Immature natural killer cell (primary cell): Measurements from ENCODE around the gene PRKCA. TPM values are rescaled to one million over a fixed set of nuclear protein-coding genes. Genes with fewer than 3 reads are reported as not detected.

ENCODE experiments used
- DNase-seq, 3 donors: peaks; one replicate each; pipeline ENCODE4 v3.0.0; 2022; ENCODE audit warnings: mixed read lengths in 1 of 3
- H3K27ac Mint-ChIP-seq, 6 donors: one replicate each; pipeline ENCODE4 v1.8.0; 2020; ENCODE audit warnings: mixed read lengths in 6 of 6, mild to moderate bottlenecking in 5 of 6, inconsistent platforms in 4 of 6, moderate library complexity in 3 of 6
- H3K27me3 Mint-ChIP-seq, 3 donors: one replicate each; pipeline ENCODE4 v1.8.0; 2020 to 2021; ENCODE audit warnings: low read depth in 3 of 3, mild to moderate bottlenecking in 3 of 3, mixed read lengths in 3 of 3, moderate library complexity in 3 of 3, inconsistent platforms in 1 of 3
- H3K36me3 Mint-ChIP-seq, 3 donors: one replicate each; pipeline ENCODE4 v1.8.0; 2020; ENCODE audit warnings: mixed read lengths in 3 of 3, inconsistent platforms in 2 of 3, mild to moderate bottlenecking in 2 of 3
- H3K4me1 Mint-ChIP-seq, 2 donors: one replicate each; pipeline ENCODE4 v1.8.0; 2020; ENCODE audit warnings: inconsistent platforms in 2 of 2, mild to moderate bottlenecking in 2 of 2, mixed read lengths in 2 of 2, moderate library complexity in 1 of 2
- H3K4me3 Mint-ChIP-seq, 5 donors: one replicate each; pipeline ENCODE4 v1.8.0; 2020; ENCODE audit warnings: mild to moderate bottlenecking in 5 of 5, mixed read lengths in 5 of 5, inconsistent platforms in 3 of 5, moderate library complexity in 3 of 5
- H3K9me3 Mint-ChIP-seq, 6 donors: one replicate each; pipeline ENCODE4 v1.8.0; 2020; ENCODE audit warnings: mild to moderate bottlenecking in 6 of 6, mixed read lengths in 6 of 6, inconsistent platforms in 4 of 6, moderate library complexity in 3 of 6
- polyA plus RNA-seq, 3 donors: library from polyadenylated mRNA; unstranded; fragments of 300-500 nt; fragmentation: Illumina TruSeq; gene quantifications; one replicate each; pipeline ENCODE4 v1.2.3, GENCODE V29; 2021

The PRKCA gene
- polyA plus RNA-seq, 3 donors from 2014 or later, result 0.18 to 1.3 (median 0.28) TPM

DNA sequence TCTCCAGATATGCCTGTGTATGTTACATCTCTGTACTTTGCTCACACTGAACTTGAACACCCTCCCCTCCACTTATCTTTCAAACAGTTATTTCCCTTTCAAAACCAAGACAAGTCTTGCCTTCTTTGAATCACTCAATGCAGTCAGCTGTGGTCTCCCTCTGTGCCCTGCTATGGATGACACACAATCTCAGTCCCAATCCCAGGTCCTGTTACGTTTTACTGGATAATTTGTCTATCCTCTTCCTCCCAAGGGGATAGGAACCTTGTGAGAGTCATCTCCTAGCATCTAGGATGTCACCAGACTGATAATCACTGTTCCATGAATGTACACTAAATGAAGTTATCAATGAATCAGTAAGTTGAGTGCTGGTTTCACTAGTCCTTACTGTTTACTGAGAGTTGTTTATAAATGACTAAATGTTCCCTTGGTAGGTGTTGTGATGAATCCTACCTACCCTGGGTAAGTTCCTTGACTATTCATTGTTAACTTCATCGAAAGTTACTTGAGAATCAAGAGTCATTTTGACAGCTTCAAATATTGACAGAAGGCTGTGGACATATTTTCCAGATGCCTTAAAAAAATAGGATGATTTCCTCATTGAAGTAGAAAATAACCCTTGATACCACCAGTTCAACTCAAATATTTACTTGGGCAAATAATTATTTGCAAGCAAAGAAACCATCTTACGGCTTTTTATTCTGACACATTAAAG lies 244.9 kb downstream of the PRKCA start:
- no peaks in the 10 kb centered on the region for H3K9me3 Mint-ChIP-seq
- peaks cover 73 to 86% of the 10 kb centered on the region in 2 donors for H3K4me1 Mint-ChIP-seq
- peak overlapping the region; percentile 83 to 94 (median 92) for H3K27ac Mint-ChIP-seq

DNA sequence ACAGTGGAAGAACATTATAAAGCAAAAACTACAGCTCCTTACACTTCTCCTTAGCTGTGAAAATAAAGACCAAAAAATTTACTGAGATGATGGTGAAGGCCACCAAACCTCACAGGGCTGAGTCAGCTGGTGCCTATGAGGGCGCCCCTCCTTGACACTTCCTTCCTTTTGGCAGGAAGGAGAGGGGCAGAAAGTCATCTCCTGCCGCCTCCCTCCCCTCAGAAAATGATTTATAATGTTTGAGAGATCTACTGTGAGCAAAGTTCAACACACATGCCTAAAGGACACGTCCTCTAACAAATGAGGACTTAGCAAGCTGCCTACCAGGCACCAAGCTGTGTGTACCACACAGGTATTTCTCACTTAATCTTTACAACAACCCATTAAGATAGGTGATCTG lies 245.7 kb downstream of the PRKCA start:
- Mint-ChIP-seq H3K4me1 (peaks cover 65 to 77% of the 10 kb centered on the region in 2 donors), H3K4me3 (peak overlapping the region; percentile 61 to 86 (median 81)), H3K36me3 (peaks cover 0 to 12% (median 4%) of the 10 kb centered on the region in 3 donors), H3K27ac (peak overlapping the region; percentile 83 to 94 (median 92)), H3K9me3 (no peaks in the 10 kb centered on the region), H3K27me3 (peaks cover 0 to 2% (median 0%) of the 10 kb centered on the region in 3 donors)
- DNase-seq, result peak; percentile 39 to 57 (median 47)

More for the DNA sequence above, 244.9 kb downstream of the PRKCA start:
- Mint-ChIP-seq H3K27me3 (peaks cover 0 to 2% (median 0%) of the 10 kb centered on the region in 3 donors), H3K4me3 (peak overlapping the region; percentile 61 to 86 (median 81)), H3K36me3 (peaks cover 0 to 11% (median 4%) of the 10 kb centered on the region in 3 donors)
- DNase-seq, result no peak

DNA sequence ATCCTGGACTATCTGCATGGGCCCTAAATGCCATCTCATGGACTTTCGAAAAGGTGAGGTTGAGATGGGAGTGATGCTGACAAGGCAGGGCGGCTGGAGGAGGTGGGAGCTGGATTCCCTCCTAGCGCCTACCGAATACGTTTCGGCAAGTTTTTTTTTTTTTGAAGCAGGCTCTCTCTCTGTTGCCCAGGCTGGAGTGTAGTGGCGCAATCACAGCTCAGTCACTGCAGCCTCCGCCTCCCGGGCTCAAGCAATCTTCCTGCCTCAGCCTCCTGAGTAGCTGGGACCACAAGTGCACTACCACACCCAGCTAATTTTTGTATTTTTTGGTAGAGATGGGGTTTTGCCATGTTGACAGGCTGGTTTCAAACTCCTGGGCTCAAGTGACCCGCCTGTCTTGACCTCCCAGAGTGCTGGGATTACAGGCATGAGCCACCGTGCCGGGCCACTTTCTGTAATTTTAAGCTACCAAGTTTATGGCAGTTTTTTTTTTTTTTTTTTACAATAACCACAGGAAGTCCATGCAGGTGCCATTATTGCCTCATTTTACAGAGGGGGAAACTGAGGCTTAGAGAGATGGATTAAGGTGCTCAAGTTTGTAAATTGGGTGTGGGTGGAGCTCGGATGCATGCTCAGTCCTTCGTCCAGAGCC lies 246.4 kb downstream of the PRKCA start:
- Mint-ChIP-seq H3K4me1 (peaks cover 58 to 71% of the 10 kb centered on the region in 2 donors), H3K27me3 (peaks cover 0 to 2% (median 0%) of the 10 kb centered on the region in 3 donors), H3K9me3 (no peaks in the 10 kb centered on the region), H3K4me3 (peak overlapping the region; percentile 61 to 86 (median 81)), H3K27ac (peak overlapping the region; percentile 83 to 94 (median 92)), H3K36me3 (peaks cover 3 to 18% (median 4%) of the 10 kb centered on the region in 3 donors)
- DNase-seq, result no peak

DNA sequence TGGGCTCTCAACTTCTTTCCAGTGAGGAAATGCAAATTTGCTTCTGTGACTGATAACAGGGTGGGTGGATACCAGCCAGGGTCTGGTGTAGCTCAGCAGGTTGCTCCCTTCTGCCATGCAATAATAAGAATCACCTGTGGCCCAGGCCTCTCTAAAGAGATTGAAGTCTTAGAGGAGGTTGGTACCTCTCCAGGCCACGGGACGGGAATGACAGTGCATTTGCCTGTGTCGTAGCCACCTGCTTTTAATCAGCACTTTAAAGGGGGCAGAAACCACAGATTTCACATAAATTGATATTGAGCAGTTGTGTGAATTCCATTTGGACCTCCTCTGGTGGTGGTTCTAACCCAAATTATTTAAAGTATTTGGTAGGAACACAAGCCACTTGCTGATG lies 246.9 kb downstream of the PRKCA start:
- Mint-ChIP-seq H3K4me3 (peak overlapping the region; percentile 17 to 86 (median 73)), H3K27me3 (peaks cover 0 to 2% (median 0%) of the 10 kb centered on the region in 3 donors), H3K27ac (peak overlapping the region in 5 of 6 donors; percentile 14 to 92 (median 61)), H3K4me1 (peaks cover 54 to 66% of the 10 kb centered on the region in 2 donors), H3K36me3 (peaks cover 4 to 20% (median 5%) of the 10 kb centered on the region in 3 donors), H3K9me3 (no peaks in the 10 kb centered on the region)
- no peak for DNase-seq

DNA sequence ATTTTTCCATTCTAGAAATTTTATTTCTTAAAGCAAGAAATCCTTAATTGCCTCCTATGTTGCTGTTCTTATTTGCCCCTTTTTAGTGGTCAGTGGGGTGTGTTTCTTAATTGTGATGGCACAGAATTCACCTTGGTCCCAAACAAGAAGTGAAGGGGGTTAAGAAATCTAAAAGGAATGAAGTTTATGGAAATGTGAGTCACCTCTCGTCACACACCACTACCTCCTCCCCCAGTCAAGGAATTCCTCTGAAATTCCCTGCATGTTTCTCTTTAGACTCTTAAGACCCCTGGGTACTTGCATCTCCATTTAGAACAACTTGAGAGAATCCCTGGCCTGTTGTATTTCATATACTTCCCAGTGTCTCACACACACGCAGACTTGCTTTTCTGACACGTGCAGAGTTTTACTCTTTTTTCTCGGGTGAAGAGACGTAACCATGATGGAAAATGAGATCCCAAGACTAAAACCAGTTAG lies 247.4 kb downstream of the PRKCA start:
- H3K4me3 Mint-ChIP-seq, result peak overlapping the region in 2 of 5 donors; percentile 27 to 45
- DNase-seq, result no peak
- H3K4me1 Mint-ChIP-seq, result peaks cover 54 to 65% of the 10 kb centered on the region in 2 donors
- peaks cover 0 to 2% (median 0%) of the 10 kb centered on the region in 6 donors for H3K9me3 Mint-ChIP-seq
- H3K36me3 Mint-ChIP-seq, result peaks cover 4 to 20% (median 5%) of the 10 kb centered on the region in 3 donors
- peaks cover 0 to 2% (median 0%) of the 10 kb centered on the region in 3 donors for H3K27me3 Mint-ChIP-seq
- peak overlapping the region; percentile 34 to 69 (median 46) for H3K27ac Mint-ChIP-seq

DNA sequence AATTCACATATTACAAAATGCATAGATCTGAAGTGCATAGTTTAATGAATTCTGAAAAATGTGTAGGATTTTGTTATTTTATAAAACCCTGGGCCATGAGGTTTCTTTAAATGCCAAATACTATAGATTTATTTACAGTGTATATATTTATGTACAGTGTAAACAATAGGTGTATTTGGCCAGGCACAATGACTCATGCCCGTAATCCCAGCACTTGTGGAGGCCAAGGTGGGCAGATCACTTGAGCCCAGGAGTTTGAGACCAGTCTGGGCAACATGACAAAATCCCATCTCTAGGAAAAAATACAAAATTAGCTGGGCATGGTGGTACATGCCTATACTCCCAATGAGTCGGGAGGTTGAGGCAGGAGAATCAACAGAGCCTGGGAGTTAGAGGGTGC lies 249.4 kb downstream of the PRKCA start:
- H3K4me1 Mint-ChIP-seq, result peaks cover 44 to 46% of the 10 kb centered on the region in 2 donors

DNA sequence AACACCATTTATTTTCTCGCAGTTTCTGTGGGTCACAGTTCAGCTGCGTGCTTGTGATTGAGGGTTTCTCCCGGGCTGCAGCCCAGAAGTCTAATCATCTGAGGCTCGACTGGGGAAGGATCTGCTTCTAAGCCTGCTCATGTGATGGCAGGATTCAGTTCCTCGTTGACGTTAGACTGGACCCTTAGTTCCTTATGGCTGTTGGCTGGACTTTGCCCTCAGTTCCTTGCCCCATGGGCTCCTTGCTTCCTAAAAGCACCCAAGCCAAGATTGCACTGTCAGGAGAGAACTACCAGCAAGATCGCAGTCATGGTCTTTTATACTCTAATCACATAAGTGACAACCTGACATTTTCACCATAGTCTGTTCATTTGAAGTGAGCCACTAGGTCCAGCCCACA lies 250.0 kb downstream of the PRKCA start:
- Mint-ChIP-seq H3K4me3 (no peak overlapping the region), H3K27ac (peak overlapping the region in 1 of 6 donors; percentile 35), H3K36me3 (peaks cover 5 to 8% (median 8%) of the 10 kb centered on the region in 3 donors), H3K9me3 (peaks cover 0 to 2% (median 0%) of the 10 kb centered on the region in 6 donors), H3K27me3 (peaks cover 0 to 2% (median 0%) of the 10 kb centered on the region in 3 donors), H3K4me1 (peaks cover 39 to 41% of the 10 kb centered on the region in 2 donors)
- no peak for DNase-seq

More for the DNA sequence above, 249.4 kb downstream of the PRKCA start:
- Mint-ChIP-seq H3K27ac (no peak overlapping the region), H3K36me3 (peaks cover 5 to 10% (median 10%) of the 10 kb centered on the region in 3 donors), H3K4me3 (no peak overlapping the region), H3K9me3 (peaks cover 0 to 2% (median 0%) of the 10 kb centered on the region in 6 donors), H3K27me3 (peaks cover 0 to 2% (median 0%) of the 10 kb centered on the region in 3 donors)
- DNase-seq, result no peak

DNA sequence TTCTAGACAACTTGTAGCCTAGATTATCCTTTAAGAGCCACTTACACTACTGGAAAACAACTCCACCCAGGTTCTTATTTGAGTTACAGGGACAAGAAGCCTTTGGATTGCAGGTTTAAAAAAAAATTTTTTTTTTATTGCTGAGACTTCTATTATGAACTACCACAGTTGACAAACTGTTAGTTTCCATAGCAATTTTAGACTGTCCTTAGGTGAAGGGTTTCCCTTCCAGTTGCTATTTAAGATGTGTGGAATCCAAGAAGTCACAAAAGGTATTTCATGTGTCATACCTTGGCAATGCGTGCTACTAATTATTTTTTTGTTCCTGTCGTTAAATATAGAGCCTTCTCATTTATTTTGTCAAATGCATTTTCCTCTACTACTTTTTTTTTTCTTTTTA lies 253.2 kb downstream of the PRKCA start:
- Mint-ChIP-seq H3K27ac (peak overlapping the region in 1 of 6 donors; percentile 49), H3K4me3 (no peak overlapping the region), H3K9me3 (peaks cover 0 to 2% (median 0%) of the 10 kb centered on the region in 6 donors), H3K27me3 (no peaks in the 10 kb centered on the region), H3K4me1 (peaks cover 7 to 9% of the 10 kb centered on the region in 2 donors), H3K36me3 (peaks cover 5 to 8% (median 8%) of the 10 kb centered on the region in 3 donors)
- DNase-seq, result no peak

DNA sequence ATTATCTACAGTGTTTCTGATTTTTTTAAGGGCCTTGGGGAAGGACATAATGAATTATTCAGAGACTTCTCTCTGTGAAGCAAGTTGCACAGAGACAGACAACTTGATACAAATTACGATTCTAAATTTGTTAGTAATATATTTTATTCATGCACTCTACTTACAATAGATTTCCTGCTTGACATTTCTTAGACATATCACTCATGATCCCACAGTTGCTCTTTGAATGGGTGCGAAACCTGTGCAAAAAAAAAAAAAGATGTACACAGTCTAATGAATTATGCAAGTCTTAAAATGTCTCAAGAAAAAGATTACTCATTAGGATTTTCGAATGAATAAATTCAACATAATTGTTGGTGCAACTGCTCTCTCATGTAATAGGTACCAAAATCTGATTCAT lies 254.8 kb downstream of the PRKCA start:
- Mint-ChIP-seq H3K4me1 (no peaks in the 10 kb centered on the region), H3K9me3 (peaks cover 0 to 2% (median 0%) of the 10 kb centered on the region in 6 donors), H3K4me3 (no peak overlapping the region), H3K27ac (peak overlapping the region in 1 of 6 donors; percentile 20), H3K27me3 (no peaks in the 10 kb centered on the region), H3K36me3 (peaks cover 5 to 8% (median 8%) of the 10 kb centered on the region in 3 donors)
- no peak for DNase-seq

DNA sequence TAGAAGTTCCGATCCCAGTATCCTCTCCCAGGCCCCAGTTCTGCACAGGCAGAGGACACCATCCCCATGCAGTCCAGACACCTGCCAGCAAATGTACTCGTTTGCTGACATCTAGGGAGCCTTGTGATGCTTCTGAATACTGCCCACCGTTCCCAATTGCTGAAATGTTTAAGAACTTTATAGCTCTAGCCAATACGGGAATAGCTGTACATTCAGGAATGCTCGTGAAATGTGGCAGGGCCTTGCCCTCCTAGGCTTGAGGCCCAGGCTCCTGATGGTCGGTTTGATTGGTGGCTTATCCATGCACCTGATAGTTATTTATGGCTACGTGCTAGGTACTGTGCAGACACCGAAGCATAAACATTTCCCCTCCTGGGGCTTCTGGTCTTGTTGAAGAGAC lies 255.5 kb downstream of the PRKCA start:
- H3K36me3 Mint-ChIP-seq, result peaks cover 5 to 8% (median 8%) of the 10 kb centered on the region in 3 donors
- peaks cover 0 to 2% (median 0%) of the 10 kb centered on the region in 6 donors for H3K9me3 Mint-ChIP-seq
- no peak overlapping the region for H3K27ac Mint-ChIP-seq
- no peaks in the 10 kb centered on the region for H3K4me1 Mint-ChIP-seq
- H3K27me3 Mint-ChIP-seq, result no peaks in the 10 kb centered on the region
- no peak overlapping the region for H3K4me3 Mint-ChIP-seq
- DNase-seq, result no peak

DNA sequence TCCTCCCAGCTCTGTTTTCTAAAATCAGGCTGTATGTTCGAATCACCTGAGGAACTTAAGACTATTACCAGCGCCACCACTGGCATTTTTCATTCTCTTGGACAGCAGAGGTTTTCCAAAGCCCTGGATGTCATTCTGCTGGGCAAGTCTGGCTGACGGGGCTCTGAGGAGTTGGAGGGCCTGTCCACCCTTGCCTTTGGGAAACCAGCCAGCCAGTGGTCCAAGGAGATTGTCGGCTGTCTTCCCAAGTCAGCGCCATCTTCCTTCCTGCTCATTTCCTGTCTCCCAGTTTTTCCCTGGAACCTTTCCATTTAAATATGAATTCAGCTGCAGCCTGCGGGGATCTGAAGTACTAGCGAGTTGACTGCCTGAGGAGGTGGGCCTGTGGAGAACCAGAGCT lies 258.3 kb downstream of the PRKCA start:
- H3K4me1 Mint-ChIP-seq, result no peaks in the 10 kb centered on the region

DNA sequence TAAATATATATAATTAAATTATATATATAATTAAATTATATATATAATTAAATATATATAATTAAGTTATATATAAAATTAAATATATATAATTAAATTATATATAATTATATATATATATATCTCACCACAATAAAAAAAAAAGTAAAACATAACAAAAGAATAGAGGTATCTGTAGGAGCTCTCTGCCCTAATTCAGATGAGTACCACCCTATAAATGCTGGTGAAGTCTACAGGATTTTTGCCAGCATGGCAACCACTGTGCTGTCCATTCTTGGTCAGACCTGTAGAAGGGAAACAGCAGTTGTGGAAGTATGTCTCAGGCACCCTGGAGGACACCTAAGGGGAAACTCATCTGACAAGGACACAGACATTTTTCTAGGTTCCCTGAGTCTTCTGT lies 259.7 kb downstream of the PRKCA start:
- H3K9me3 Mint-ChIP-seq, result no peaks in the 10 kb centered on the region

More for the DNA sequence above, 258.3 kb downstream of the PRKCA start:
- no peak overlapping the region for H3K27ac Mint-ChIP-seq
- peaks cover 0 to 4% (median 0%) of the 10 kb centered on the region in 3 donors for H3K36me3 Mint-ChIP-seq
- H3K27me3 Mint-ChIP-seq, result no peaks in the 10 kb centered on the region
- H3K9me3 Mint-ChIP-seq, result no peaks in the 10 kb centered on the region
- DNase-seq, result no peak
- H3K4me3 Mint-ChIP-seq, result no peak overlapping the region

DNA sequence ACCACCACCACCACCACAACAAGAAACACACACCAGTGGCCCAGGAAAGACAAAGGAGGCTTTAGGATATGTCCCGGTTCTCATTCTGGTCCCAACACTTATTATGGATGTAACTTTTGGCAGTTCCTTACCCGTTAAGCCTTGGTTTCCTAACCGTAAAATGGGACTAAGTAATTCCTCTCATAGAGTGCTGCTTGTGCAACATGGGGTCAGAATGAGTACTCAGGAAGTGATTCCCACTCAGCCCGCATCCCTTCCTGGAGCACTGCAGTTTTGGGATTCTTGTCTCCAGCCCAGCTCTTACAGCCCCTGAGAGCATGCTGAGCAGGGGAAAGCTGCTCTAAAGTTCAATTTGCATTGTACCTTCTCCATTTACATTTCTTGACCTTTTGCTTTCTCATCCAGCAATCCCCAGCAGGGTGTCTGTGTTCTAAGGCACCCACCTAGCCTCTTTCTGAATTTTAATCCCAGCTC lies 262.6 kb downstream of the PRKCA start:
- Mint-ChIP-seq H3K4me1 (peaks cover 3 to 10% of the 10 kb centered on the region in 2 donors), H3K27me3 (no peaks in the 10 kb centered on the region), H3K27ac (no peak overlapping the region), H3K36me3 (no peaks in the 10 kb centered on the region), H3K4me3 (no peak overlapping the region), H3K9me3 (no peaks in the 10 kb centered on the region)
- no peak for DNase-seq

More for the DNA sequence above, 259.7 kb downstream of the PRKCA start:
- no peaks in the 10 kb centered on the region for H3K27me3 Mint-ChIP-seq
- peaks cover 1 to 5% of the 10 kb centered on the region in 2 donors for H3K4me1 Mint-ChIP-seq
- H3K4me3 Mint-ChIP-seq, result no peak overlapping the region
- DNase-seq, result no peak
- no peaks in the 10 kb centered on the region for H3K36me3 Mint-ChIP-seq
- H3K27ac Mint-ChIP-seq, result no peak overlapping the region
